Endothelial cell of umbilical vein (primary cell): ENCODE measurements around the gene SDHC. TPM values are rescaled to one million over a fixed set of nuclear protein-coding genes. Genes with fewer than 3 reads are reported as not detected.

Experiments
- BruUV-seq: library from RNA; stranded (reverse); fragments of 400-500 nt; replicated peaks from 2 replicates; lab custom pipeline; 2021; lab: Mats Ljungman, UMichigan
- CTCF ChIA-PET: fragments of 300-600, 350-600 bp; sonication (Branson Sonifier 250); formaldehyde crosslinking; loops from one replicate; lab custom pipeline; 2021; ENCODE audit warnings: antibody characterized with exemption, inconsistent platforms; lab: Charles Lee
- POLR2A ChIA-PET: fragments of 300-600, 350-600 bp; sonication (Branson Sonifier 250); formaldehyde crosslinking; loops from one replicate; lab custom pipeline; 2021; ENCODE audit warnings: antibody characterized with exemption, inconsistent platforms; lab: Charles Lee
- DNase-seq: peaks from one replicate; pipeline ENCODE4 v3.0.0-alpha.2; 2011; ENCODE audit warnings: low read depth, low spot score
- FAIRE-seq: peaks from 2 replicates; lab custom pipeline; 2011; peaks lifted over from hg19 to GRCh38; lab: Jason Lieb, UNC
- H2AFZ ChIP-seq: 2 replicates; pipeline ENCODE4 v1.6.0; 2012; ENCODE audit warnings: low read depth, low read length, control low read depth, inconsistent platforms
- H3K27ac ChIP-seq: 2 replicates; pipeline ENCODE4 v1.5.1; 2011; ENCODE audit warnings: low read depth, mild to moderate bottlenecking, control low read depth, low read length, moderate library complexity; ENCODE audit not compliant: insufficient read depth
- H3K27me3 ChIP-seq, 2 experiments: 2 replicates each; pipeline versions ENCODE4 v1.6.0 to v1.6.1; 2011; ENCODE audit warnings: low read length in 2 of 2, mixed read lengths in 1 of 2; ENCODE audit not compliant: control insufficient read depth in 2 of 2, insufficient read depth in 2 of 2
- H3K36me3 ChIP-seq, 2 experiments: 2 replicates in 1 of 2; 3 replicates in 1 of 2; pipeline ENCODE4 v1.5.1; 2011; ENCODE audit warnings: low read length in 2 of 2, mild to moderate bottlenecking in 1 of 2, moderate library complexity in 1 of 2; ENCODE audit not compliant: control insufficient read depth in 2 of 2, insufficient read depth in 2 of 2; ENCODE audit errors: extremely low read depth in 1 of 2
- H3K4me1 ChIP-seq: 3 replicates; pipeline ENCODE4 v1.5.1; 2011; ENCODE audit warnings: mild to moderate bottlenecking, low read length; ENCODE audit not compliant: control insufficient read depth, insufficient read depth; ENCODE audit errors: extremely low read depth
- H3K4me2 ChIP-seq: 2 replicates; pipeline ENCODE4 v1.6.1; 2011; ENCODE audit warnings: low read length, control low read depth, mixed read lengths; ENCODE audit not compliant: insufficient read depth
- H3K4me3 ChIP-seq, 3 experiments: fragments of 200-600 bp in 1 of 3; sonication (generic), shearing (Covaris generic) in 1 of 3; replicated peaks in 1 of 3; 2 replicates each; pipeline ENCODE4 v1.5.1; 2011 to 2016; ENCODE audit warnings: control low read depth in 3 of 3, low read length in 3 of 3, mild to moderate bottlenecking in 2 of 3, inconsistent platforms in 1 of 3, low read depth in 1 of 3, moderate library complexity in 1 of 3; ENCODE audit not compliant: insufficient read depth in 1 of 3
- H3K79me2 ChIP-seq: 2 replicates; pipeline ENCODE4 v1.6.0; 2012; ENCODE audit warnings: low read length, inconsistent platforms; ENCODE audit not compliant: control insufficient read depth, insufficient read depth
- H3K9ac ChIP-seq: replicated peaks from 2 replicates; pipeline ENCODE3; 2011; ENCODE audit warnings: low read length, control low read depth; ENCODE audit not compliant: insufficient read depth; ENCODE audit errors: extremely low read depth
- H3K9me1 ChIP-seq: replicated peaks from 3 replicates; pipeline ENCODE4 v1.6.0; 2011; ENCODE audit warnings: mild to moderate bottlenecking, low read length; ENCODE audit not compliant: control insufficient read depth, insufficient read depth; ENCODE audit errors: extremely low read depth
- H3K9me3 ChIP-seq: replicated peaks from 2 replicates; pipeline ENCODE4 v1.5.1; 2012; ENCODE audit warnings: low read length, inconsistent platforms; ENCODE audit not compliant: control insufficient read depth, insufficient read depth
- H4K20me1 ChIP-seq: replicated peaks from 2 replicates; pipeline ENCODE3; 2011; ENCODE audit warnings: mild to moderate bottlenecking, low read length; ENCODE audit not compliant: control insufficient read depth, insufficient read depth; ENCODE audit errors: extremely low read depth
- FOS ChIP-seq: IDR thresholded peaks from 2 replicates; pipeline ENCODE4 v1.6.1; 2011; ENCODE audit warnings: mild to moderate bottlenecking, low read length, moderate library complexity, borderline replicate concordance; ENCODE audit not compliant: insufficient read depth
- GATA2 ChIP-seq: IDR thresholded peaks from 2 replicates; pipeline ENCODE4 v1.7.0; 2011; ENCODE audit warnings: low read depth, mild to moderate bottlenecking, moderate library complexity, mixed read lengths, low read length; ENCODE audit not compliant: insufficient read length, insufficient read depth
- JUN ChIP-seq: IDR thresholded peaks from 2 replicates; pipeline ENCODE4 v1.6.1; 2011; ENCODE audit warnings: borderline replicate concordance, low read depth; ENCODE audit not compliant: insufficient read length, insufficient read depth
- MYC ChIP-seq: IDR thresholded peaks from one replicate; pipeline ENCODE4 v1.6.1; 2011; ENCODE audit warnings: mild to moderate bottlenecking, low read depth, low read length
- POLR2A ChIP-seq: IDR thresholded peaks from 2 replicates; pipeline ENCODE4 v1.6.1; 2012; ENCODE audit warnings: low read depth, mild to moderate bottlenecking, control low read depth, low read length
- POLR2AphosphoS5 ChIP-seq: IDR thresholded peaks from 2 replicates; pipeline ENCODE4 v1.6.1; 2012; ENCODE audit warnings: low read depth, mild to moderate bottlenecking, control low read depth, low read length, moderate library complexity; ENCODE audit not compliant: insufficient read depth
- dilution Hi-C: fragments of 300-500 bp; cut with MboI; formaldehyde crosslinking; loops from one replicate; pipeline ENCODE4 v1.15.0; 2019; ENCODE audit warnings: low sequenced_read_pairs; ENCODE audit not compliant: extremely low pct_ligation_motif_present
- intact Hi-C: fragments of 100-400 bp; cut with micrococcal nuclease; formaldehyde crosslinking; loops from one replicate; pipeline ENCODE4 v1.10.0; 2022
- polyA plus RNA-seq, 4 experiments: library from polyadenylated mRNA; depleted of rRNA in 3 of 4; stranded (reverse) in 3 of 4; unstranded in 1 of 4; fragments of >200 nt; gene quantifications; 2 replicates each; pipeline versions ENCODE4 v1.2.1 to v1.2.3, GENCODE V29; 2011 to 2012; ENCODE audit warnings: missing spikeins in 1 of 4
- total RNA-seq: library from RNA; stranded (reverse); gene quantifications from 2 replicates; pipeline ENCODE4 v1.2.3, GENCODE V29; 2021
- TF ChIP-seq, protein P1 (sequence below), 2 donors: IDR thresholded peaks; 1 replicate in 1 of 2; 2 replicates in 1 of 2; pipeline ENCODE4 v1.5.1; 2011; ENCODE audit warnings: low read length in 2 of 2, mild to moderate bottlenecking in 2 of 2, moderate library complexity in 2 of 2, control low read depth in 1 of 2, inconsistent platforms in 1 of 2, low read depth in 1 of 2; ENCODE audit not compliant: insufficient read depth in 1 of 2; ENCODE audit errors: extremely low read depth in 1 of 2
- TF ChIP-seq, protein P2 (sequence below): IDR thresholded peaks from 2 replicates; pipeline ENCODE4 v1.6.1; 2011; ENCODE audit not compliant: insufficient read depth, insufficient read length

Gene SDHC
- total and polyA plus RNA-seq, 2 donors (not counting 3 experiments of a cell fraction or from before 2014, with no cell fraction given) = 148 to 279 TPM

DNA sequence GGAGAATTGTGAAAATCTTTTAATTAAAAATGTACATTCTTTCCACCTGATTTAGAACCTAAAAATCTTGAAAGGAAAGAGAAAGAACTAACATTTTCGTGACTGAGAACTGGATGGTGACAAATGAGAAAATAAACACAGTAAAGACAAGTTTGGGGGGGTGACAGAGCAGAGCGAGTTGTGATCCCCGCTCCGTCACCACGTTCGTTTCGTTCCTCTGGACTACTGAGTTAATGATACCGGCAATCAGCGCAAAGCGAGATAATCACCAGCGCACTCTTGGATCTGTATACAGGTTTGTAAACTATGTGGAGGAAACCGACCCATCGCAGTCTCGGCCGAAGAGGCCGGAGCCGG lies 84.7 kb downstream of the SDHC start:
- H3K4me1 ChIP-seq = peaks cover 10% of the 10 kb centered on the region
- intact Hi-C loops (loop anchor here (1.0 to 10.0 kb wide), 3 partner anchors 9 to 46 kb away; no protein-coding TSS in a partner anchor), dilution Hi-C loops (no loop called here)
- no peaks in the 10 kb centered on the region for H3K9me3 ChIP-seq
- H3K36me3 ChIP-seq = no peaks in the 10 kb centered on the region
- no peaks in the 10 kb centered on the region for H3K9me1 ChIP-seq
- H3K4me3 ChIP-seq = peak overlapping the region; percentile 78 to 95 (median 79)
- TF ChIP-seq, protein P1, sequence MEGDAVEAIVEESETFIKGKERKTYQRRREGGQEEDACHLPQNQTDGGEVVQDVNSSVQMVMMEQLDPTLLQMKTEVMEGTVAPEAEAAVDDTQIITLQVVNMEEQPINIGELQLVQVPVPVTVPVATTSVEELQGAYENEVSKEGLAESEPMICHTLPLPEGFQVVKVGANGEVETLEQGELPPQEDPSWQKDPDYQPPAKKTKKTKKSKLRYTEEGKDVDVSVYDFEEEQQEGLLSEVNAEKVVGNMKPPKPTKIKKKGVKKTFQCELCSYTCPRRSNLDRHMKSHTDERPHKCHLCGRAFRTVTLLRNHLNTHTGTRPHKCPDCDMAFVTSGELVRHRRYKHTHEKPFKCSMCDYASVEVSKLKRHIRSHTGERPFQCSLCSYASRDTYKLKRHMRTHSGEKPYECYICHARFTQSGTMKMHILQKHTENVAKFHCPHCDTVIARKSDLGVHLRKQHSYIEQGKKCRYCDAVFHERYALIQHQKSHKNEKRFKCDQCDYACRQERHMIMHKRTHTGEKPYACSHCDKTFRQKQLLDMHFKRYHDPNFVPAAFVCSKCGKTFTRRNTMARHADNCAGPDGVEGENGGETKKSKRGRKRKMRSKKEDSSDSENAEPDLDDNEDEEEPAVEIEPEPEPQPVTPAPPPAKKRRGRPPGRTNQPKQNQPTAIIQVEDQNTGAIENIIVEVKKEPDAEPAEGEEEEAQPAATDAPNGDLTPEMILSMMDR (IDR thresholded peaks at IDR 0.05; ENCODE audit: extremely low read depth in 1 of 2, insufficient read depth in 1 of 2, low read depth in 1 of 2, low read length in 2 of 2) = no peak
- TF ChIP-seq GATA2 (no peak), MYC (no peak), JUN (no peak), POLR2AphosphoS5 (no peak), POLR2A (no peak), FOS (no peak)
- TF ChIP-seq, protein P2, sequence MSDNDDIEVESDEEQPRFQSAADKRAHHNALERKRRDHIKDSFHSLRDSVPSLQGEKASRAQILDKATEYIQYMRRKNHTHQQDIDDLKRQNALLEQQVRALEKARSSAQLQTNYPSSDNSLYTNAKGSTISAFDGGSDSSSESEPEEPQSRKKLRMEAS = no peak
- POLR2A ChIA-PET = no interaction called here
- DNase-seq = no peak
- peak overlapping the region; percentile 99 for H3K9ac ChIP-seq
- H3K4me2 ChIP-seq = peak overlapping the region; percentile 95
- TSS peak; percentile 96 for BruUV-seq
- H3K79me2 ChIP-seq = no peaks in the 10 kb centered on the region
- CTCF ChIA-PET = no interaction called here
- no peaks in the 10 kb centered on the region for H4K20me1 ChIP-seq
- peaks cover 0 to 1% of the 10 kb centered on the region in 2 experiments for H3K27me3 ChIP-seq
- no peak for FAIRE-seq
- H2AFZ ChIP-seq = peak overlapping the region; percentile 99
- H3K27ac ChIP-seq = peak overlapping the region; percentile 100
